Esophagus muscularis mucosa (tissue), 4 donors: Measurements from ENCODE around the gene SH2D3C. TPM values are rescaled to one million over a fixed set of nuclear protein-coding genes. Genes with fewer than 3 reads are reported as not detected.
A peak's percentile ranks its signal among the peaks of the same experiment; 100 is the strongest.

Experiments used
- DNase-seq: peaks from one replicate; pipeline ENCODE4 v3.0.0-alpha.2; 2017; ENCODE audit errors: extremely low spot score
- H3K27ac ChIP-seq, 4 donors: fragments of 200-600 bp; sonication (generic); replicated peaks in 1 of 4; 1 replicate in 3 of 4; 2 replicates in 1 of 4; pipeline ENCODE4 v1.5.1; 2016 to 2019; ENCODE audit warnings: mild to moderate bottlenecking in 1 of 4
- H3K27me3 ChIP-seq, 4 donors: fragments of 200-600 bp; sonication (generic); one replicate each; pipeline versions ENCODE4 v1.5.1 to v1.6.0; 2016 to 2019
- H3K36me3 ChIP-seq, 4 donors: fragments of 200-600 bp; sonication (generic); one replicate each; pipeline ENCODE4 v1.5.1; 2016 to 2019
- H3K4me1 ChIP-seq, 4 donors: fragments of 200-600 bp; sonication (generic); one replicate each; pipeline ENCODE4 v1.5.1; 2016 to 2019
- H3K4me3 ChIP-seq, 4 donors: fragments of 200-600 bp; sonication (generic); 1 replicate in 2 of 4; 2 replicates in 2 of 4; pipeline ENCODE4 v1.5.1; 2016 to 2019; ENCODE audit warnings: mild to moderate bottlenecking in 4 of 4, moderate library complexity in 1 of 4
- H3K9me3 ChIP-seq, 4 donors: fragments of 200-600 bp; sonication (generic); 1 replicate in 3 of 4; 2 replicates in 1 of 4; pipeline ENCODE4 v1.5.1; 2016 to 2019
- CTCF ChIP-seq, 3 experiments: fragments of 200-600 bp in 2 of 3; fragments of 450-650 bp in 1 of 3; sonication (generic) in 2 of 3; IDR thresholded peaks; one replicate each; pipeline ENCODE4 v1.5.1; 2017 to 2019; ENCODE audit warnings: antibody characterized with exemption in 3 of 3, mild to moderate bottlenecking in 2 of 3, moderate library complexity in 1 of 3
- EP300 ChIP-seq: sonication (generic); formaldehyde crosslinking; IDR thresholded peaks from one replicate; pipeline ENCODE4 v1.6.1; 2017; ENCODE audit warnings: antibody characterized with exemption
- POLR2A ChIP-seq: fragments of 450-650 bp; IDR thresholded peaks from one replicate; pipeline ENCODE4 v1.6.1; 2017; ENCODE audit warnings: antibody characterized with exemption, moderate library complexity, mild to moderate bottlenecking, low read depth
- POLR2AphosphoS5 ChIP-seq, 2 donors: sonication (generic); formaldehyde crosslinking; IDR thresholded peaks; one replicate each; pipeline ENCODE4 v1.6.1; 2017; ENCODE audit warnings: antibody characterized with exemption in 2 of 2
- WGBS: methylation state at CpG from one replicate; pipeline ENCODE4 v1.1.5; 2018; 5-methylcytosine and 5-hydroxymethylcytosine counted together
- intact Hi-C: fragments of 100-400 bp; cut with DNase I; formaldehyde crosslinking; loops from one replicate; pipeline ENCODE4 v1.15.1; 2023
- total RNA-seq, 4 donors: library from RNA; depleted of rRNA; stranded (reverse); fragments of >200 nt; gene quantifications; one replicate each; pipeline versions ENCODE4 v1.1.0 to v1.2.1, GENCODE V29; 2016

The SH2D3C gene
- total RNA-seq, 4 donors from 2014 or later: 5.0 to 18.1 (median 14.3) TPM

GRCh38 chr9:127705577-127706379 lies 72.7 kb downstream of the SH2D3C start:
- peaks cover 0 to 15% (median 0%) of the 10 kb centered on the region in 4 donors for H3K27me3 ChIP-seq
- peaks cover 0 to 5% (median 2%) of the 10 kb centered on the region in 4 donors for H3K4me1 ChIP-seq
- H3K27ac ChIP-seq: no peak overlapping the region
- no peaks in the 10 kb centered on the region for H3K9me3 ChIP-seq
- DNase-seq: no peak
- WGBS: 73% methylated on average over 7 of the region's 12 CpGs
- intact Hi-C loops: no loop called here
- TF ChIP-seq CTCF (IDR thresholded peaks at IDR 0.05) (no peak), POLR2AphosphoS5 (IDR thresholded peaks at IDR 0.05) (no peak), POLR2A (no peak), EP300 (no peak)
- no peak overlapping the region for H3K4me3 ChIP-seq
- no peaks in the 10 kb centered on the region for H3K36me3 ChIP-seq

- Histone ChIP-seq H3K27ac (no peak overlapping the region), H3K4me1 (peaks cover 0 to 20% (median 16%) of the 10 kb centered on the region in 4 donors), H3K9me3 (no peaks in the 10 kb centered on the region), H3K27me3 (peaks cover 0 to 15% (median 0%) of the 10 kb centered on the region in 4 donors), H3K4me3 (no peak overlapping the region), H3K36me3 (no peaks in the 10 kb centered on the region)
- no peak for DNase-seq
- TF ChIP-seq EP300: no peak
- no peak for TF ChIP-seq CTCF (IDR thresholded peaks at IDR 0.05)
- TF ChIP-seq POLR2A: no peak
- no peak for TF ChIP-seq POLR2AphosphoS5 (IDR thresholded peaks at IDR 0.05)
- intact Hi-C loops: no loop called here
- WGBS: 72% methylated on average over 8 of the region's 9 CpGs
Measured at GRCh38 chr9:127703289-127703946, 75.0 kb downstream of the SH2D3C start.

GRCh38 chr9:127700594-127701255 lies 77.7 kb downstream of the SH2D3C start:
- H3K4me1 ChIP-seq: peaks cover 0 to 15% (median 13%) of the 10 kb centered on the region in 4 donors
- WGBS: 76% methylated on average over 5 of the region's 5 CpGs
- H3K27ac ChIP-seq: no peak overlapping the region
- intact Hi-C loops: no loop called here
- no peak overlapping the region for H3K4me3 ChIP-seq
- DNase-seq: no peak
- H3K27me3 ChIP-seq: peaks cover 0 to 11% (median 0%) of the 10 kb centered on the region in 4 donors
- no peak for TF ChIP-seq POLR2A
- TF ChIP-seq EP300: no peak
- TF ChIP-seq POLR2AphosphoS5 (IDR thresholded peaks at IDR 0.05): no peak
- no peak for TF ChIP-seq CTCF (IDR thresholded peaks at IDR 0.05)
- H3K36me3 ChIP-seq: no peaks in the 10 kb centered on the region
- no peaks in the 10 kb centered on the region for H3K9me3 ChIP-seq

GRCh38 chr9:127700140-127700539 lies 78.3 kb downstream of the SH2D3C start:
- Histone ChIP-seq H3K4me3 (no peak overlapping the region), H3K9me3 (no peaks in the 10 kb centered on the region), H3K27ac (peak overlapping the region; percentile 79 to 88 (median 84)), H3K36me3 (no peaks in the 10 kb centered on the region), H3K27me3 (peaks cover 0 to 6% (median 0%) of the 10 kb centered on the region in 4 donors), H3K4me1 (peaks cover 0 to 15% (median 13%) of the 10 kb centered on the region in 4 donors)
- intact Hi-C loops: no loop called here
- TF ChIP-seq EP300: no peak
- no peak for TF ChIP-seq CTCF (IDR thresholded peaks at IDR 0.05)
- no peak for TF ChIP-seq POLR2AphosphoS5 (IDR thresholded peaks at IDR 0.05)
- no peak for TF ChIP-seq POLR2A
- no peak for DNase-seq
- WGBS: 97% methylated on average over 2 of the region's 2 CpGs
